ENCODE data around the gene ARSG. TPM values are rescaled to one million over a fixed set of nuclear protein-coding genes. Genes with fewer than 3 reads are reported as not detected.
A peak's percentile ranks its signal among the peaks of the same experiment; 100 is the strongest.
"Not testable (repeated sequence)": the region's sequence is repeated elsewhere in the genome, so short reads cannot be mapped to it uniquely, and the experiment has no call there.

The ARSG gene
- total and polyA plus RNA-seq, 12 donors: 2.1 to 49.6 (median 12.7) TPM

GRCh38 chr17:68263101-68263681, 28.1 kb upstream of the ARSG start:
- not testable (repeated sequence) for H3K27me3 ChIP-seq; H3K4me3 ChIP-seq; H3K27ac ChIP-seq; H3K9me3 ChIP-seq (replicated peaks in 1 of 3); H3K4me1 ChIP-seq (replicated peaks in 1 of 2); H3K36me3 ChIP-seq (replicated peaks in 1 of 2)
- TF ChIP-seq CTCF (IDR thresholded peaks at IDR 0.05): peak; percentile 19 to 70 (median 58)
- 10 to 12% (median 12%) methylated on average over 9 of the region's 9 CpGs for WGBS, 4 donors
- intact Hi-C loops (cut with DNase I): loop anchor here (5.0 to 10.0 kb wide), 3 partner anchors 134 to 199 kb away; no protein-coding TSS in a partner anchor
- DNase-seq: peak in 3 of 7 donors; percentile 25 to 53 (median 27)

GRCh38 chr17:68265833-68266232, 25.5 kb upstream of the ARSG start:
- not testable (repeated sequence) for H3K4me3 ChIP-seq; DNase-seq; H3K4me1 ChIP-seq (replicated peaks in 1 of 2); H3K36me3 ChIP-seq (replicated peaks in 1 of 2); H3K27me3 ChIP-seq; H3K9me3 ChIP-seq (replicated peaks in 1 of 3); H3K27ac ChIP-seq
- 93 to 96% (median 95%) methylated on average over 2 of the region's 2 CpGs for WGBS, 4 donors
- intact Hi-C loops (cut with DNase I): loop anchor here in 1 of 2 donors (10.0 kb wide), 1 partner anchor 169 kb away; no protein-coding TSS in a partner anchor

- Histone ChIP-seq H3K4me3 (no peak overlapping the region), H3K27me3 (no peaks in the 10 kb centered on the region), H3K9me3 (replicated peaks in 1 of 3) (no peaks in the 10 kb centered on the region), H3K36me3 (replicated peaks in 1 of 2) (no peaks in the 10 kb centered on the region), H3K4me1 (replicated peaks in 1 of 2) (no peaks in the 10 kb centered on the region), H3K27ac (peak overlapping the region in 1 of 5 donors; percentile 42)
- WGBS, 4 donors: 86 to 90% (median 87%) methylated on average over 11 of the region's 11 CpGs
- peak in 1 of 7 donors; percentile 23 for DNase-seq
- intact Hi-C loops (cut with DNase I): no loop called here
- TF ChIP-seq POLR2A (IDR thresholded peaks at IDR 0.05) (no peak), CTCF (IDR thresholded peaks at IDR 0.05) (no peak)
These were observed 17.6 kb upstream of the ARSG start for GRCh38 chr17:68273722-68274121.

- intact Hi-C loops (cut with DNase I); H3K27me3 ChIP-seq; H3K4me3 ChIP-seq; H3K36me3 ChIP-seq (replicated peaks in 1 of 2); H3K4me1 ChIP-seq (replicated peaks in 1 of 2); DNase-seq; H3K9me3 ChIP-seq (replicated peaks in 1 of 3); H3K27ac ChIP-seq: not testable (repeated sequence)
- 94 to 99% (median 98%) methylated on average over 3 of the region's 3 CpGs for WGBS, 4 donors
These were observed 15.0 kb upstream of the ARSG start for GRCh38 chr17:68276339-68276738.

GRCh38 chr17:68277807-68278206, 13.5 kb upstream of the ARSG start:
- TF ChIP-seq POLR2A (IDR thresholded peaks at IDR 0.05): no peak
- TF ChIP-seq CTCF (IDR thresholded peaks at IDR 0.05): no peak
- no peaks in the 10 kb centered on the region for H3K36me3 ChIP-seq (replicated peaks in 1 of 2)
- no peak overlapping the region for H3K27ac ChIP-seq
- no peaks in the 10 kb centered on the region for H3K9me3 ChIP-seq (replicated peaks in 1 of 3)
- intact Hi-C loops (cut with DNase I): no loop called here
- 95 to 98% (median 98%) methylated on average over 5 of the region's 5 CpGs for WGBS, 4 donors
- no peak overlapping the region for H3K4me3 ChIP-seq
- H3K4me1 ChIP-seq (replicated peaks in 1 of 2): no peaks in the 10 kb centered on the region
- H3K27me3 ChIP-seq: no peaks in the 10 kb centered on the region
- no peak for DNase-seq

- DNase-seq; intact Hi-C loops (cut with DNase I); H3K27me3 ChIP-seq; H3K4me1 ChIP-seq (replicated peaks in 1 of 2); H3K36me3 ChIP-seq (replicated peaks in 1 of 2); H3K4me3 ChIP-seq; H3K9me3 ChIP-seq (replicated peaks in 1 of 3); H3K27ac ChIP-seq: not testable (repeated sequence)
- WGBS, 4 donors: 66 to 93% (median 83%) methylated on average over 4 of the region's 6 CpGs
These were observed 9.3 kb upstream of the ARSG start for GRCh38 chr17:68281965-68282364.
